Middle frontal gyrus (tissue), 1 donor: Measurements from ENCODE around the gene THOC2.
"Not testable (repeated sequence)": the region's sequence is repeated elsewhere in the genome, so short reads cannot be mapped to it uniquely, and the experiment has no call there.

Experiments
- DNase-seq: peaks from one replicate; pipeline ENCODE4 v3.0.0-alpha.2; 2015; ENCODE audit warnings: low spot score; ENCODE audit errors: extremely low spot score

The THOC2 gene

DNA sequence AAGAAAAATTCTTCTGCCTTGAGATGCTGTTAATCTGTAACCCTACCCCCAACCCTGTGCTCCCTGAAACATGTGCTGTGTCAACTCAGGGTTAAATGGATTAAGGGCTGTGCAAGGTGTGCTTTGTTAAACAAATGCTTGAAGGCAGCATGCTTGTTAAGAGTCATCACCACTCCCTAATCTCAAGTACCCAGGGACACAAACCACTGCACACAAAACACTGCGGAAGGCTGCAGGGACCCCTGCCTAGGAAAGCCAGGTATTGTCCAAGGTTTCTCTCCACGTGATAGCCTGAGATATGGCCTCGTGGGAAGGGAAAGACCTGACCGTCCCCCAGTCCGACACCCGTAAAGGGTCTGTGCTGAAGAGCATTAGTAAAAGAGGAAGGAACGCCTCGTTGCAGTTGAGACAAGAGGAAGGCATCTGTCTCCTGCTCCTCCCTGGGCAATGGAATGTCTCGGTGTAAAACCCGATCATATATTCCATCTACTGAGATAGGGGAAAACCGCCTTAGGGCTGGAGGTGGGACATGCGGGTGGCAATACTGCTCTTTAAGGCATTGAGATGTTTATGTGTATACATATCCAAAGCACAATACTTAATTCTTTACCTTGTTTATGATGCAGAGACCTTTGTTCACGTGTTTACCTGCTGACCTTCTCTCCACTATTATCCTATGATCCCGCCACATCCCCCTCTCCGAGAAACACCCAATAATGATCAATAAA lies 53.0 kb downstream of the THOC2 start:
- not testable (repeated sequence) for DNase-seq

DNA sequence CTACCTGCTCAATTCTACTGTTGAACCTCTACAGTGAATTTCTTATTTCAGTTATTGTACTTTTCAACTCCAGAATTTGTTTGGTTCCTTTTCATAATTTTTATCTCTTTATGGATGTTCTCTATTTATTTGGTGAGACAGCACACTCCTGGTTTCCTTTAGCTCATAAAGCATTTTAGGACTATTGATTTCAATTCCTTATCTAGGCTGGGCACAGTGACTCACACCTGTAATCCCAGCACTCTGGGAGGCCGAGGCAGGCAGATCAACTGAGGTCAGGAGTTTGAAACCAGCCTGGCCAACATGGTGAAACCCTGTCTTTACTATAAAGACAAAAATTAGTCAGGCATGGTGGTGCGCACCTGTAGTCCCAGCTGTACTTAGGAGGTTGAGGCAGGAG lies 57.7 kb downstream of the THOC2 start:
- no peak for DNase-seq

DNA sequence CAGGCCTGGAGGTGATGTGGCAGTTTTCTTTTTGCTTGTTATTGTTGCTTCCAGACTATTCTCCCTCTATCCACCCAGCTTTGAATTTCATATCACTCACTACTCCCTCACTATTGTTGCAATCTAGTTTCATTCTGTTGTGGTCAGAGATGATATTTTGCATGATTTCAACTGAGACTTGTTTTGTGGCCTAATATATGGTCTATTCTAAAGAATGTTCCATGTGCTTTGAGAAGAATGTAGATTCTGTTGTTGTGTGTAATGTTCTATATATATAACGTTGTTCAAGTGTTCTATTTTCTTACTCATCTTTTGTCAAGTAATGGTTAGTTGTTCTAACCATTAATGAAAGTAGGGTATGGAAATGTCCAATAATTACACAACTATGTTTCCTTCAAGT lies 59.0 kb downstream of the THOC2 start:
- no peak for DNase-seq

DNA sequence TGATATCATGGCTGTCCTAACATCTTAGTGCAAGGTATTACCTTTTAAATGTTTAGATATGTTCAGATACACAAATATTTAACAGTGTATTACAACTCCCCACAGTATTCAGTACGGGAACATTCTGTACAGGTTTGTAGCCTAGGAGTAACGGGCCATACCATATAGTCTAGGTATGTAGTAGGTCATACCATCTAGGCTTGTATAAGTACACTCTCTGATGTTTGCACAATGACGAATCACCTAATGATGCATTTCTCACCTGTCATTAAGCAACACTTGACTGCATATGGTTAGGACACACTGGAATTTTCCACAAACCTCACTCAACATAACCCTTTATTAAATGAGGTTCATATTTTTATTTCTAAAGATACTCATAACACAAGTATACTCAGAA lies 67.7 kb downstream of the THOC2 start:
- no peak for DNase-seq

DNA sequence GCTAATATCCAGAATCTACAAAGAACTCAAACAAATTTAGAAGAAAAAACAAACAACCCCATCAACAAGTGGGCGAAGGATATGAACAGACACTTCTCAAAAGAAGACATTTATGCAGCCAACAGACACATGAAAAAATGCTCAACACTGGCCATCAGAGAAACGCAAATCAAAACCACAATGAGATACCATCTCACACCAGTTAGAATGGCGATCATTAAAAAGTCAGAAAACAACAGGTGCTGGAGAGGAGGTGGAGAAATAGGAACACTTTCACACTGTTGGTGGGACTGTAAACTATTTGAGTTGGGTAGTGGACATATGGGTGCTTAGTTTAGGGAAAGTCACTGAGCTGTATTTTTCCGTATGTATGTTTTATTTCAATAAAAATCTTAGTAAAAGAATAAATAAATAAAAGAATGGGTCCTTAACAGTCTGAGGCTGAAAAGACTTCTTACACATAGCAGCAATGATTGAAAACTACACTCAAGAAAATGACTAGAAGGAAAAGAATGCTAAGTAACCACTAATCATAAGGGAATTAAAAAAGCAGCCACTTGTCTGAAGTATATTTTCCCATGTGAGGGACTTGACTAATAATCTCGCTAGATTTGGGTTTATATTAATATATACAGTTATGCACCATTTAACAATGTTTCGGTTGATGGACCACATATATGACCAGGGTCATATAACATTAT lies 68.2 kb downstream of the THOC2 start:
- DNase-seq = not testable (repeated sequence)

DNA sequence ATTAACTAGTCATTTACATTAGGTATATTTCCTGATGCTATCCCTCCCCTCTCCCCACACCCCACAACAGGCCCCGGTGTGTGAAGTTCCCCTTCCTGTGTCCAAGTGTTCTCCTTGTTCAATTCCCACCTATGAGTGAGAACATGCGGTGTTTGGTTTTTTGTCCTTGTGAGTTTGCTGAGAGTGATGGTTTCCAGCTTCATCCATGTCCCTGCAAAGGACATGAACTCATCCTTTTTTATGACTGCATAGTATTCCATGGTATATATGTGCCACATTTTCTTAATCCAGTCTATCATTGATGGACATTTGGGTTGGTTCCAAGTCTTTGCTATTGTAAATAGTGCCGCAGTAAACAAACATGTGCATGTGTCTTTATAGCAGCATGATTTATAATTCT lies 69.1 kb downstream of the THOC2 start:
- DNase-seq = not testable (repeated sequence)

DNA sequence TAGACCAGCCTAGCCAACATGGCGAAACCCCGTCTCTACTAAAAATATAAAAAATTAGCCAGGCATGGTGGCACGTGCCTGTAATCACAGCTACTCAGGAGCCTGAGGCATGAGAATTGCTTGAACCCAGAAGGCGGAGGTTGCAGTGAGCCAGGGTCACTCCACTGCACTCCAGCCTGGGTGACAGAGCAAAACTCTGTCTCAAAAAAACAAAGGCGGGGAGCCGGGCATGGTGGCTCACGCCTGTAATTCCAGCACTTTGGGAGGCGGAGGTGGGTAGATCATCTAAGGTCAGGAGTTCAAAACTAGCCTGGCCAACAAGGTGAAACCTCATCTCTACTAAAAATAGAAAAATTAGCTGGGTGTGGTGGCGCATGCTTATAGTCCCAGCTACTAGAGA lies 76.3 kb downstream of the THOC2 start:
- not testable (repeated sequence) for DNase-seq

DNA sequence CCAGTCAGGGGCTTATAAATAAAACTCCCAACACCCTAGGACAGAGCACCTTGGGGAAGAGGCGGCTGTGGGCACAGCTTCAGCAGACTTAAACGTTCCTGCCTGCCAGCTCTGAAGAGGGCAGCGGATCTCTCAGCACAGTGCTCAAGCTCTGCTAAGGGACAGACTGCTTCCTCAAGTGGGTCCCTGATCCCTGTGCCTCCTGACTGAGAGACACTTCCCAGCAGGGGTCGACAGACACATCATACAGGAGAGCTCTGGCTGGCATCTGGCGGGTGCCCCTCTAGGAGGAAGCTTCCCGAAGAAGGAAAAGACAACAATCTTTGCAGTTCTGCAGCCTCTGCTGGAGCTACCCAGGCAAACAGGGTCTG lies 84.1 kb downstream of the THOC2 start:
- DNase-seq = not testable (repeated sequence)

DNA sequence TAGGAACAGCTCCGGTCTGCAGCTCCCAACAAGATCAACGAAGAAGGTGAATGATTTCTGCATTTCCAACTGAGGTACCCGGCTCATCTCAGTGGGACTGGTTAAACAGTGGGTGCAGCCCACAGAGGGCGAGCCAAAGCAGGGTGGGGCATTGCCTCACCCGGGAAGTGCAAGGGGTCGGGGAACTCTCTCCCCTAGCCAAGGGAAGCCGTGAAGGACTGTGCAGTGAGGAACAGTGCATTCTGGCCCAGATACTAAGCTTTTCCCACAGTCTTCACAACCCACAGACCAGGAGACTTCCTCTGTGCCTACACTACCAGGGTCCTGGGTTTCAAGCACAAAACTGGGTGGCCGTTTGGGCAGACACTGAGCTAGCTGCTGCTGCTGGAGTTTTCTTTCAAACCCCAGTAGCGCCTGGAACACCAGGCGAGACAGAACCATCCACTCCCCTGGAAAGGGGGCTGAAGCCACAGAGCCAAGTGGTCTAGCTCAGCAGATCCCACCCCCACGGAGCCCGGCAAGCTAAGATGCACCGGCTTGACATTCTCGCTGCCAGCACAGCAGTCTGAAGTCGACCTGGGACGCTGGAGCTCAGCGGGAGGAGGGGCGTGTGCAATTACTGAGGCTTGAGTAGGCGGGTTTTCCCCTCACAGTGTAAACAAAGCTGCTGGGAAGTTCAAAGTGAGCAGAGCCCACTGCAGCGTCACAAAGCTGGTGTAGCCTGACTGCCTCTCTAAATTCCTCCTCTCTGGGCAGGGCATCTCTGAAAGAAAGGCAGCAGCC lies 84.6 kb downstream of the THOC2 start:
- no peak for DNase-seq

DNA sequence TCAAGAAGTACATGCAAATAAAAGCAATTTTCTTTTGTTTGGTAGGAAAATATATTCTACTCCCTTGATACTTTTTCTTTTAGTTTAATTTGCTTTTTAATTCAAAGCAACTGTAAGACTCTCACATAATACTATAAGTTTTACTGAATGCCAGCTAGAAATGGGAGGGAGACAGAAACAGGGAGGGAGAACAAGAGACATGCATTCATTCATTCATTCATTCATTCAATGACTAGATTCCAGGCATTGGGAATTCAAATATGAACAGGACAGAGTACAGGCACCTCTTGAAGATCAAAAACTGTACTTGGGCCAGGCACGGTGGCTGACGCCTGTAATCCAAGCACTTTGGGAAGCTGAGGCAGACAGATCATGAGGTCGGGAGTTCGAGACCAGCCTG lies 85.6 kb downstream of the THOC2 start:
- DNase-seq = no peak

DNA sequence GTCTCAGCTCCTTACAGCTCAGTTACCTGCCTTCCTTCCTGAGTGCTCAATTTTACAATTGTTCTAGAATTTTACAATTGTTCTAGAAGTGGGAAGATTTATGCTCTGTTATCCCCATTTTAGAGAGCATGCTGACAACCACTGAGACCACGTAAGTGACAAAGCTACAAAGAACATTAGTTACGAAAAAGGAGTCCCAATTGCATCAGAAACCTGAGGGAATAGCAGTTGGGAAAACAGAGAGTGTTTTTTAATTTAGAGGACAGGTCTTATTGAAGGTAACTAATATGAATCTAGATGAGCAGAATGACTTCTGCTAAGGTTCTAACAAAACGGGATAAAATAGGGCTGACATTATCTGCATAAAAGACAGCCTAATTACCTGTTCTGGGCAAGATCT lies 103.3 kb downstream of the THOC2 start:
- no peak for DNase-seq

DNA sequence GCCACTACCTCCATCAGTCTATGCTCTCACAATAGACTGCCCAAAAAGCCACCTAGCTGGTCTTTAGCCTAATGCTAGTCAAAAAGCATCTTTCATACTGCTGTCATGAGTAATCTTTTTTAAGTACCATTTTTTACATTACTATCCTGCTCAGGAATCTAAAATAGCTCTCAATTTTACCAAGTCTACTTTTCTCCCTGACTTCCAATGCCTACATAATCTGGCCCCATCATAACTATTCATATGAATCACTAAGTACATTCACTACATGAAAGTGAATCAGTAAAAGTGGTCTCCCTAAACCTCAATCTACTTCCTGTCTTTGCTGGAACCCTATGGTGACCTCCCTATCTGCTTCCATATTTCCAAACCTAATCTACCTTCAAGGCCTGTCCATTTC lies 105.9 kb downstream of the THOC2 start:
- DNase-seq = no peak

DNA sequence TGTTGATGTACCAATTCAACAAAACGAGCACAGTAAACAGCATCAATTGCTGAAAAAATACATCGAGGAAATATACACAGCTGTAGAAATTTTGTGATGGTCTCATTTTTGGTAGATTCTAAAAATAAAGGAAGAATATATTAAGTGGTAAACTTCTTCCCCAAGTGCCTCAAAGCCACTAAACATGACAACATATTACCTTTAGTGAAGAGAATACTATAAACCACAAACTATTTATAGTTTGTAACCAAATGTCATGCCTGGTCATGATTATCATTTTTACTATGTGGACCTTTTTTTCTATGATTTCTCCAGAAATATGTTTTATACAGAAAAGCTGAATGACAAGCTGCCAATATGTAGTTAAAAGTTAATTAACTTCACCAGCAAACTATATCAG lies 106.9 kb downstream of the THOC2 start:
- DNase-seq = no peak

DNA sequence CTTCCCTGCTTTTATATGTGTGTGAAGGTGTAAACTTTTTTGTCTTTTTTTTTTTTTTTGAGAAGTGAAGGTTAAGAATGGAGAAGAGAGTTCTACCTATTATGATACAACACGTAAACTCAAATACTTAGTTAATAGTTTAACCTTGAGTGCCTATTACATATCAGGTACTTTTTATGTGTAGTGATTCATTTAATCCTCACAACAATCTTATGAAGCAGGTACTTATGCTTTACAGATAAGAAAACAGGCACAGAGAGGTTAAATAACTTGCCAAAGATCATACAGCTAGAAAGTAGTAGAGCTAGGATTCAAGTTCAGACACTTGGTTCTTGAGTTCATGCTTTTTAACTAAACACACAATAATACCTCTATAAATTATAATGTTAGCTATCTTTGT lies 107.4 kb downstream of the THOC2 start:
- DNase-seq = no peak

DNA sequence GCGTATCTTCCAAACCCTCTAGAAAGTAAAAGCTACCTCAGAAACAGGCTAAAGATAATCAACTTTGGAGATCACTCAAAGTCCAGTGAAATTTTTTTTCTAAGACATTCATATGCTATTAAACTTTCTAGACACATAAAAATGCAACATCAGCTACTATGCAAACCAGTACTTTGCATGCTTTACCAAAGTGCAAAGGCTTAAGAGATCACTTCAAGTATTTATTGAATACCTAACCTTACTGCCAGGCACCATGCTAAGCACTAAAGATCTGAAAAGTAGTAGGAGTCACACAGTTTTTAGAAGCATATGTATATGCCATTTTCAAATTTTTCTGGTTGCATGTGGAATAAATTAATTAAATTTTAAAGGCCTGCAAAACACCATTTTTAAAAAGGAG lies 115.8 kb downstream of the THOC2 start:
- no peak for DNase-seq

DNA sequence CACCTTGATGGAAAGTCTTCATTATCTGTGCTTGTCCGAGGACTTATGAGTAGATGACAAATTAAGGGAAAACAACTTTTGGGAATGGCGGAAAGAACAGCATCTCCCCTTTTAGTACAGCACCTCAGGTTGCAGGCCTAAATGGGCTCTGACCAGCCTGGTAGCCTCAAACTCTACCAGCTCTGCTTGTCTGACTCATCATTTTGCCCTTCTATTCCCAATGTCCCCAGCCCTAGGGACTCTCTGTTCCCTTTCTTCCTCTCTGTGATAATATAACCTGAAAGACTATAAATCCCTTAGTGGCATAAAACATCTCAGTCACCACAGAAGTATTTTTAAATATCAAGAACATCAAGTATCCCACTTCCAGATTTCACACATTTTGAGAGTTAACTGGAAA lies 121.9 kb downstream of the THOC2 start:
- no peak for DNase-seq

DNA sequence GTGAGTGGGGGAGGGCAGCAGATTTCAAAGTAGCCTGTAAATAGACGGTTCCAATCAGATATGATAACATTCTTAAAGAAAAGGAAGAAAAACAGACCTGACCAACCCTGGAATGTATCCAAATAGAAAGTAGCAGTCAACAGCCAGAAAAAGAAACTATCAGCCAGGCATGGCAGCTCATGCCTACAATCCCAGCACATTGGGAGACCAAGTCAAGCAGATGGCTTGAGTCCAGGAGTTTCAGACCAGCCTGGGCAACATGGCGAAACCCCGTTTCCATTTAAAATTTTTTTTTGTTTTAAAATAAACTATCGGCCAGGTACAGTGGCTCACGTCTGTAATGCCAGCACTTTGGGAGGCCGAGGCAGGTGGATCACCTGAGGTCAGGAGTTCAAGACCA lies 125.0 kb downstream of the THOC2 start:
- no peak for DNase-seq

DNA sequence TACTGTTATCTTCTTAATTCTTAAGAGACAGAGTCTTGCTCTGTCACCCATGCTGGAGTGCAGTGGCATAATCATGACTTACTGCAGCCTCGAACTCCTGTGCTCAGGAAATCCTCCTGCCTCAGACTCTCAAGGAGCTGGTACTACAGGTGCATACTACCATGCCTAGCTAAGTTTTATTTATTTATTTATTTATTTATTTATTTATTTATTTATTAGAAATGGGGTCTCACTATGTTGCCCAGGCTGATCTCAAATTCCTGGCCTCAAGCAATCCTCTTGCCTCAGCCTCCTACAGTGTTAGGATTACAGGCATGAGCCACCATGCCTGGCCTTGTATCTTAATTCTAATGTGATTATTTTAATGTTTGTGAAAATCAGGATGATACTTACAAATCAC lies 125.6 kb downstream of the THOC2 start:
- DNase-seq = no peak

DNA sequence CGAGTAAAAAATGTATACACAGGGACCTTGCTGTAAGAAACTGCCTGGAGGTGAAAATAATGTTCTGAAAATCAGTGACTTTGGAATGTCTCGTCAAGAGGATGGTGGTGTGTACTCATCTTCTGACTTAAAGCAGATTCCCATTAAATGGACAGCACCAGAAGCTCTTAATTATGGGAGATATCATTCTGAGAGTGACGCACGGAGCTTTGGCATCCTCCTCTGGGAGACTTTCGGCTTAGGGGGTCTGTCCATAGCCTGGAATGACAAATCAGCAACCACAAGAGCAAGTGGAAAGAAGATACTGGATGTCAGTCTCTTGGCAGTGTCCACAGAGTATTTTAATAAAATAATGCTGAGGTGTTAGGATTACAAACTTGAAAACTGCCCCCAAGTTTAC lies 129.4 kb downstream of the THOC2 start:
- DNase-seq = no peak

DNA sequence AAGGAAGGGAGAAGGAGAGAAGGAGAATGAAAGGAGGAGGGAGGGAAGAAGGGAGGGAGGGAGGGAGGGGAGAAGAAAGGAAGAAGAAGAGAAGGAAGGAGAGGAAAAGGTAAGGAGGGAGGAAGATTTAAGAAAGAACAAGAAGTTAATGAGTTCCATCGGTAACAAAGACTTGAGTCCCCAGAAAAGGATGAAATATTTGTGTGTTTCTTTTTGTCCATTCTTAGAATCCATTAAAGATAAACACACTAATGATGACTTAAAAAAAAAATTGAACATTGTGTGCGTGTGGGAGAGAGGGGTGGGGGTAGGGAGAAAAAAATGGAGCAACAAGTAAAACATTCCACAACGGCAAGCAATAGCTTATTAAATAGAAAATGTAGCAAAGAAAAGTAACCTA lies 131.4 kb downstream of the THOC2 start:
- no peak for DNase-seq

DNA sequence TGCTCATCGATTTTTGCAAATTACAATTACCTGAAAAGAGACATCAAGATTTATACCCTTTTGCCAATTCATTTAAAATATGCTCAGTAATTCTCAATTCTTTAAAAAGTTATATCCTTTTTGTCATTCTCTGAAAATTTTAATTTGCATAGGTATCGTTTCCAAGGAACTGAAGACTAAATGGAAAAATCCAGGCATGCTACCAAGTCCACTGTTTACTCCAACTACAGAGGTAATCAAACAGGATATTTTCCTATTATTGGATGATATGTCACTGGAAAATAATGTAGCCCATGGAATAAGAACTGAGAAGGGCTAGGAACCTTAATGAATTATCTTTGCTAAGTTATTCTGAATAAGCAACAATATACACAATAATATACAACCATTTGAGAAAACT lies 132.7 kb downstream of the THOC2 start:
- DNase-seq = no peak

DNA sequence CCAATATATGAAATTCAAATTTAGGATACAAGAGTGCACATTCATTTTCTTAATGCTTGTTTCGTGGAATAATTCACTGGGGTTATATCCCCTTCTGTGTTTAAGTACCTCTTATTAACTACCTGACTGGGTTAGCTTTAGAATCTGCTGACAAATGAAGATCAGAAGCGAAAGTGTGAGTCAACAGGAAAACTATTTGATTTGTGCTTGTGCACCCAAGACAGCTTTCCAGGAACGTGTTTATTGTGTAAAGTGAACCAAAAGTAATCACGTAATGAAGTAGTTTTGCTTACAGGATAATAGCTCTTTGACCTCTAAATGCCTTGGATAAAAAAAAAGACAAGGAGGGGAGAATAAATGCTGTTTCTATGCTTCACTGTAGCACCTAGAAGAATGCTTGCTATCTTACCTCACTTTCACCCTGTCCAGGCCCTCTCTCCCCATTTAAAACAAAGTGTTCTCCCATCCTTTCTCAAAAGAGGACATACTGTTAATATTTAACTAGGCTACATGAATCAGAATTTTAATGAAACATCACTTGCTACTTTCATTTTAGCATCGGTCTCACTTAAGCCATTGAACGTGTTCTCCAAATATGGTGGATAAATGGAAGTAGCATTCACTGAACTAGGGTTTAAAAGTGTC lies 141.9 kb downstream of the THOC2 start:
- DNase-seq = no peak
